OCI-LY1 (cell line): Measurements from ENCODE around the gene STX8.

Experiments
- H2AFZ ChIP-seq: fragments of 200-600 bp; sonication (generic), shearing (Covaris generic); 2 replicates; pipeline ENCODE4 v1.6.0; 2014; ENCODE audit warnings: antibody characterized with exemption, mild to moderate bottlenecking, low read length
- H3F3A ChIP-seq: fragments of 200-600 bp; sonication (generic), shearing (Covaris generic); 2 replicates; pipeline ENCODE4 v1.6.0; 2014; ENCODE audit warnings: mild to moderate bottlenecking, antibody characterized with exemption, low read length, moderate library complexity; ENCODE audit not compliant: insufficient read depth
- H3K27ac ChIP-seq: fragments of 200-600 bp; sonication (generic); 2 replicates; pipeline ENCODE4 v1.5.1; 2014; ENCODE audit warnings: low read length, mixed run types, mild to moderate bottlenecking, low read depth; ENCODE audit not compliant: poor library complexity, severe bottlenecking
- H3K27me3 ChIP-seq: fragments of 200-600 bp; sonication (generic); 2 replicates; pipeline ENCODE4 v1.6.0; 2014; ENCODE audit warnings: antibody characterized with exemption, mild to moderate bottlenecking, low read length, moderate library complexity; ENCODE audit not compliant: insufficient read depth
- H3K36me3 ChIP-seq: fragments of 200-600 bp; sonication (generic); 2 replicates; pipeline ENCODE4 v1.6.1; 2014; ENCODE audit warnings: mild to moderate bottlenecking, antibody characterized with exemption, low read length, moderate library complexity, mixed read lengths; ENCODE audit not compliant: insufficient read depth
- H3K4me1 ChIP-seq: fragments of 200-600 bp; sonication (generic); 2 replicates; pipeline ENCODE4 v1.5.1; 2014; ENCODE audit warnings: mild to moderate bottlenecking, low read length, moderate library complexity; ENCODE audit not compliant: insufficient read depth, severe bottlenecking
- H3K4me2 ChIP-seq: fragments of 200-600 bp; sonication (generic), shearing (Covaris generic); 2 replicates; pipeline ENCODE4 v1.6.1; 2014; ENCODE audit warnings: low read length
- H3K4me3 ChIP-seq: fragments of 200-600 bp; sonication (generic); 2 replicates; pipeline ENCODE4 v1.5.1; 2014; ENCODE audit warnings: low read length, low read depth, mild to moderate bottlenecking, mixed read lengths; ENCODE audit not compliant: poor library complexity, severe bottlenecking
- H3K79me2 ChIP-seq: fragments of 200-600 bp; shearing (Covaris generic); 2 replicates; pipeline ENCODE4 v1.6.1; 2016; ENCODE audit warnings: mixed run types, low read length, mixed read lengths; ENCODE audit not compliant: insufficient read depth
- H3K9ac ChIP-seq: fragments of 200-600 bp; sonication (generic), shearing (Covaris generic); 2 replicates; pipeline ENCODE4 v1.6.1; 2014; ENCODE audit warnings: mild to moderate bottlenecking, low read length, mixed read lengths
- H3K9me2 ChIP-seq: fragments of 200-600 bp; sonication (generic), shearing (Covaris generic); 2 replicates; pipeline ENCODE4 v1.6.1; 2014; ENCODE audit warnings: low read depth, mild to moderate bottlenecking, low read length, mixed read lengths
- H3K9me3 ChIP-seq: fragments of 200-600 bp; shearing (Covaris generic); 2 replicates; pipeline ENCODE4 v1.6.1; 2014; ENCODE audit warnings: low read length, mixed read lengths
- H4K20me1 ChIP-seq: fragments of 200-600 bp; sonication (generic), shearing (Covaris generic); 2 replicates; pipeline ENCODE4 v1.6.0; 2016; ENCODE audit warnings: mild to moderate bottlenecking, low read length; ENCODE audit not compliant: insufficient read depth
- EZH2 ChIP-seq: fragments of 200-600 bp; sonication (generic), shearing (Covaris generic); IDR thresholded peaks from 2 replicates; pipeline ENCODE4 v1.8.0; 2017; ENCODE audit warnings: borderline replicate concordance, mixed run types, mild to moderate bottlenecking, antibody characterized with exemption, low read length, moderate library complexity, mixed read lengths
- TF ChIP-seq, protein P1 (sequence below): fragments of 200-600 bp; sonication (generic), shearing (Covaris generic); IDR thresholded peaks from 2 replicates; pipeline ENCODE4 v1.5.1; 2017; ENCODE audit warnings: mild to moderate bottlenecking, antibody characterized with exemption, low read length, moderate library complexity, mixed read lengths

Gene STX8

DNA sequence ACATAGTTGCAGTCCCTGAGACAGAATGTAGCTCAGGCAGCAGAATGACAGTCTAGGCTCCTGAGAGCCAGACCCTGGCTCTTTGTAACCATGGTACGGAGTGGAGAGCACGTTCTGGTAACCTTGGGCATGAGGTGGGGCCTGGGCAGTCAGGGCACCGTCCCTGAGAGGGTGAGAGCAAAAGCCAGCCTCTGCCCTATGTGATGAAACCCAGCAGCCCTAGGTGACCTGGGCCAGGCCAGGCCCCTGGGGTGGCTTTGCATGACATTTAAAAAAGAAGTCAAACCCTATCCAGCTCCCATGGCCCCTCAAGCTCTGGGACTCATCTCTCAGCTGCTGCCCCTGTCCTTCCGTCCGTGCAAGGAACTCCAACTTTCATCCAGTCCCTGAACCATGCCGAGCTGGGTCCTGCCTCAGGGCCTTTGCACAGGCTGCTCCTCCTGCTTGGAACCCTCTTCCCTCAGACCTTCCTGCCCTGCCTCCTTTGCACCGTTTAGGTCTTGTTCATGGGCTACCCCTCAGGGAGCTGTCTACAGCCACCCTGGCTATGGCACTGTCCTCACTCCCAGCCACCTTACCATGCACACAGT lies 365.7 kb downstream of the STX8 start:
- Histone ChIP-seq H3K9ac (no peak overlapping the region), H3K27me3 (0 out of 2 replicates have a peak, but pooled peaks cover 4% of the 10 kb centered on the region), H3K79me2 (no peaks in the 10 kb centered on the region), H3K4me2 (no peak overlapping the region), H3K27ac (no peak overlapping the region), H3K9me3 (no peaks in the 10 kb centered on the region), H3K36me3 (no peaks in the 10 kb centered on the region), H4K20me1 (no peaks in the 10 kb centered on the region), H2AFZ (no peak overlapping the region), H3F3A (no peaks in the 10 kb centered on the region), H3K4me3 (no peak overlapping the region), H3K9me2 (no peaks in the 10 kb centered on the region), H3K4me1 (no peaks in the 10 kb centered on the region)
- TF ChIP-seq EZH2, result no peak
- TF ChIP-seq, protein P1, sequence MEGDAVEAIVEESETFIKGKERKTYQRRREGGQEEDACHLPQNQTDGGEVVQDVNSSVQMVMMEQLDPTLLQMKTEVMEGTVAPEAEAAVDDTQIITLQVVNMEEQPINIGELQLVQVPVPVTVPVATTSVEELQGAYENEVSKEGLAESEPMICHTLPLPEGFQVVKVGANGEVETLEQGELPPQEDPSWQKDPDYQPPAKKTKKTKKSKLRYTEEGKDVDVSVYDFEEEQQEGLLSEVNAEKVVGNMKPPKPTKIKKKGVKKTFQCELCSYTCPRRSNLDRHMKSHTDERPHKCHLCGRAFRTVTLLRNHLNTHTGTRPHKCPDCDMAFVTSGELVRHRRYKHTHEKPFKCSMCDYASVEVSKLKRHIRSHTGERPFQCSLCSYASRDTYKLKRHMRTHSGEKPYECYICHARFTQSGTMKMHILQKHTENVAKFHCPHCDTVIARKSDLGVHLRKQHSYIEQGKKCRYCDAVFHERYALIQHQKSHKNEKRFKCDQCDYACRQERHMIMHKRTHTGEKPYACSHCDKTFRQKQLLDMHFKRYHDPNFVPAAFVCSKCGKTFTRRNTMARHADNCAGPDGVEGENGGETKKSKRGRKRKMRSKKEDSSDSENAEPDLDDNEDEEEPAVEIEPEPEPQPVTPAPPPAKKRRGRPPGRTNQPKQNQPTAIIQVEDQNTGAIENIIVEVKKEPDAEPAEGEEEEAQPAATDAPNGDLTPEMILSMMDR, result no peak

DNA sequence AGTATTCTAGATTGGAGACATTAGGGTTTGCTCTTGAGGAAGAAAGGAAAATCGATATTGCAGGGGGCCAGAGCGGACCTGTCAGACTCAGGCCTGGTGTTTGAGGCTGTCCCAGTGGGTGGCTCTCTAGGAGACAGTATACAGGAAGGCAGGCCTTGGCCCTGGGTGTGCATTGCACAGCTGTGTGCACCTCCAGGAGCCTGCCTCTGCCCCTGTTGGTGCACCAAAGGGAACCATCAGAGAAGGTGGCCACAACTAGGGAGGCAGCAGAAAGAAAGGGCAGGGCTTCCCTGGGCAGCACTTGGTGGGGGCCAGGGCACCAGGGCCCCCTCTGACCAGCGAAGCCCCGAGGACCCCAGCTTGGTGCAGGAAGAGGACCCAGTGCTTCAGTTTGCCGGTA lies 366.3 kb downstream of the STX8 start:
- Histone ChIP-seq H3K9me3 (no peaks in the 10 kb centered on the region), H3K27ac (no peak overlapping the region), H2AFZ (no peak overlapping the region), H3K27me3 (0 out of 2 replicates have a peak, but pooled peaks cover 4% of the 10 kb centered on the region), H3K9ac (no peak overlapping the region), H3F3A (no peaks in the 10 kb centered on the region), H3K4me2 (no peak overlapping the region), H3K79me2 (no peaks in the 10 kb centered on the region), H3K4me1 (no peaks in the 10 kb centered on the region), H3K4me3 (no peak overlapping the region), H4K20me1 (no peaks in the 10 kb centered on the region), H3K9me2 (no peaks in the 10 kb centered on the region), H3K36me3 (no peaks in the 10 kb centered on the region)
- TF ChIP-seq, protein P1, result no peak
- TF ChIP-seq EZH2, result no peak

DNA sequence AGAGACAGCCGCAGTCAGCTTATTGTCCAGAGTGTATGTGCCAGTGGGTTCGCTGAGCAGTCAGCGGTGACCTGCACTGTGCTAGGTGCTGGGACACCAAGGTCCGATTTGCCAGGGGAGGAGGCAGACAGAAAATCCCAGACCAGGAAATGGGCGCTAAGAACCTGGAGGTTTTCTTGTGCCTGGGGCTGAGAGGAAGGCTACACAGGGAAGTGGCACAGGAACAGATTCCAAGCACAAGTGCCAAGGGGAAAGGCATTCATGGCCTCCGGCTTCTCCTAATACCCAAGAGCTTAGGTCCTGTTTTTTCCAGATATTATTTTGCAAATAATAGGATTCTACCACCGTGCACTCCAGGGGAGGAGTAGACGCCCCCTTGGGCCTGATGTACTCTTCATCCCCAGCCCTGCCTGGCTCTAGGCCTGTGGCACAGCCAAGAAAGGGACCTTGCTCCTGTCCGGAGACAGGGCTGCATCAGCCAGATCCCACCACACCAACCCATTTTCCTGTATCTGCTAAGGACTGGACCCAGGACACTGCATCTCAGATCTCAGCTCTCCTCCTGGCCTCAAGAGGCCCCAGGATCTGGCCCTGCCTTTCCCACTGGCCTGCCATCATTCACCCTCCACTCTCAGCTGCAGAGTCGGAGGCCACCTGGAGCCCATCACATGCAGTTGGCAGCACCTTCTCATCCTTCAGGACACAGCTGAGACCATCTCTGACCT lies 367.1 kb downstream of the STX8 start:
- Histone ChIP-seq H3K9ac (no peak overlapping the region), H3K4me1 (no peaks in the 10 kb centered on the region), H3K4me3 (no peak overlapping the region), H3K9me3 (no peaks in the 10 kb centered on the region), H3K27me3 (0 out of 2 replicates have a peak, but pooled peaks cover 4% of the 10 kb centered on the region), H3K4me2 (no peak overlapping the region), H3K79me2 (no peaks in the 10 kb centered on the region), H3K27ac (no peak overlapping the region), H3K36me3 (no peaks in the 10 kb centered on the region), H3F3A (no peaks in the 10 kb centered on the region), H4K20me1 (no peaks in the 10 kb centered on the region), H3K9me2 (no peaks in the 10 kb centered on the region), H2AFZ (no peak overlapping the region)
- no peak for TF ChIP-seq EZH2
- TF ChIP-seq, protein P1, result no peak
